ENCODE measurements around the gene NKX2-4.
"Not testable (repeated sequence)": the region's sequence is repeated elsewhere in the genome, so short reads cannot be mapped to it uniquely, and the experiment has no call there.

The NKX2-4 gene

DNA sequence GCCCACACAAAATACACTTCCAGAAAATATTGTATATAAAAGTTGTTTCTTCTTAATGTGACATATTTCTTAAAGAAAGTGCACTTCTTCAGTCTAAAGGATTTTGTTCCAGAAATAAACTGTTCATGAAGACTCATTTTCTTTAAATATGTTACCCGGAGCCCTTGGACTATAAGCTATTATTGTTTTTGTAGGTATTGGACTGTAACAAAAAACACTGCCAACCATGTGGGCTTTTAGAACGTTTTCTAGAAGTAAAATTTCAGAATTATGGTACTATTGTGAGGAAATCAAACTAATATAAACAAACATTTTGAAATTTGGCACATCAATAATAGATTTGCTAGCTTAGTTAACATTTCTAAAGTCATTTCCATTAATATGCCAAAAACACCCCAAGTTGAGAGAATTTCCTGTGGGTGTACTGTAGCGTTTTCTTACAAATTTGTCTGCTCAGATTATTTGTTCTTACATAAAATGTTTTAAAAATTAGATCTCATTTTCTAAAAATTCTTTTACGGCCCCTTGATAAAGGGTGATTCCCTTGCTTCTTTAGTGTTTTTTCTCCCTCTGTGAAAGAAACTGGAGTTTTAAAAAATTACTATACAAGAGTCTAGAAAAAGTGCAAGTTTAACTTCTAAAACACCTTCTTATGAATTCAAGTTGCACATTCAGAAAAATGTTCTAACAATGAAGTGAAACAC is 3.4 kb downstream of the NKX2-4 start:
- no peak for DNase-seq (ENCODE audit: low read depth)

- DNase-seq (ENCODE audit: low read depth): no peak
These were observed 4.2 kb downstream of the NKX2-4 start for GRCh38 chr20:21393166-21393565.

- DNase-seq (ENCODE audit: low read depth): no peak
These were observed 5.4 kb downstream of the NKX2-4 start for GRCh38 chr20:21391972-21392352.

GRCh38 chr20:21391185-21391971 is 5.9 kb downstream of the NKX2-4 start:
- DNase-seq (ENCODE audit: low read depth): no peak

DNA sequence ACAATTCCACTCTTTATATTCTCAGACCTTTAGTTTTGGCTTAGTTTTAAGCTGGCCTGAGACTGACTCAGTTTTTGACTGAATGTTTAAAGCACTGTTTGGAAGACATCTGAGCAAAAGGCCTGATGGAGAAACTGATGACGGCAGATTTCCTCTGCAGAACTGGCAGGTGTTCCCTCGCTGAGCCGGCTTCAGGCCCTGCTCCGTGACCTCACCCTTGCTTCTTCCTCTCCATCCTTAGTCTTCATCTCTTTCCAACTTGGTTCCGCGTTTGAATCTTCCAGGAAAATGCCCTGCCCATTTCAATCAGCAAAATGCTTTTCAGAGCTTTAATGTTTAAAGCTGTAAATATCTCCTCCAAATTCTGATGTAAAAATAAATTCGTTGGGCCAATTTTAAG is 6.6 kb downstream of the NKX2-4 start:
- DNase-seq (ENCODE audit: low read depth): no peak

DNA sequence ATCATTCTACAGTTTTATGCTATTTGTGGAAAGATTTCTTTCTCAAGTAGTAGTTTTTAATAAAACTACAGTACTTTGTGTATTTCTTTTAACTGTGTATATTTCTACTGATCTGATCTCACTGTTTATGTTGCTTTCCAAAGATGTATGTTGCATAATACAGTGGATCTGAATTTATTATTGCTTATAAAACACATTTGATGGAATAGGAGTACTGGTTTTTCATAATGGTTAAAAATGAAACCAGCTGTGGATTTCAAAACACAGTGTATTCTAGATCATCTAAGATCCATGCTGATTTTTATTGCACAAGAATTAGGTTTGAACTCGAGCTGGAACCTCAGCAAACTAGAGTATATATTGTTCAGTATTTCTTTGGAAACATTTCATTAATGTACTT is 8.0 kb downstream of the NKX2-4 start:
- DNase-seq (ENCODE audit: low read depth): no peak

DNA sequence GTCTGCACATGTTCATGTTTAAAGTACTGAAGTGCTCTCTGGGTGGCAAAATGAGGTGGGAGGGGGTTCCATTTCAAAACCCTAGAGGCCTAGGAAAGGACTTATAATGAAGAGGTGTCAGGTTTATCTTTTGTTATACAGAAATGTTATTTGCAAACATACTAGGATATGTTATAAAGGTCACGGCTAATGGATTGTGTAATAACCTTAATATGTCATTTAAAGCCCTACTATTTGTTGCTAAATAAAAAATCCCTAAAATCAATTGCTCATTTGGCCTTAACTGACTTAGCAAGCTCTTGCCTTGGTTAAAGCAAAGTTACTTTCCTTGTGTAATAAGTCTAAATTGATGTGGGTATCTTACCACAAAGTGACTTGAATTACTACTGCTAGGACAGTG is 8.8 kb downstream of the NKX2-4 start:
- DNase-seq (ENCODE audit: low read depth): no peak

- DNase-seq (ENCODE audit: low read depth): no peak
These were observed 9.8 kb downstream of the NKX2-4 start for GRCh38 chr20:21387528-21387927.

DNA sequence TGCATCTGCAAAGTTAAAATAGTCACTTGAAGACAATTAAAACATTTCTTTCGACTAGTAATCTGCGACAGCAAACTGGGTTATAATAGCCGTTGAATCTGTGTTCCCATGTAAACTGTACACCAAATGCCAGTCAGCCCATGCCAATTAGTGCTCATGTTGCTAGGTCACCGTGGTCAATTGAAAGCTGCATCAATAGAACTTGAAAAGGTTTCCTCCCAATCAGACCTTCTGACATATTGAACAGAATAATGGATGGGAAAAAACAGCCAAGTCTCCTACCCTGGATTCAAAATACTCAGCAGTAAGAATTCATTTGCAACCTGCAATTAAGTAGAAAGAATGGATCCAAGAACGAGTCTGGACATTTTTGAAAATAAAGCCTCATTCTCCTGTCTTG is 11.2 kb downstream of the NKX2-4 start:
- no peak for DNase-seq (ENCODE audit: low read depth)

- DNase-seq (ENCODE audit: low read depth): no peak
These were observed 12.9 kb downstream of the NKX2-4 start for GRCh38 chr20:21384308-21384892.

DNA sequence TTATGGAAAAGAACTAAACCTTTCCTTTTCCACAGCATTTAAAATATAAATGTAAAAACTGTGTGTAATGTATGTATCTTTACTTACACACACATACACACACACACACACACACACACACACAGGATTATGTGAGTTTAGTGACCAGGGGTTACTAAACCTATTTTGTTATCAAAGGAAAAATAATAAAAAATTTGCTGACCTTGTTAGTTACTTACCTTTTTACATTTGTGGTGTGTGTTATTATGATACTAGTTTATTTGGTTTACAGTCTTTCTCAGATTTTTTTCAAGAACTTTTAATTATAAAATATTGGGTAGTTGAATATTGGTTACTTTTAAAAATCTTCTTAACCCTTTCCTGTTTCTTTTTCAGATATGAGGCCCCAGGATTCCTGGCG is 15.7 kb downstream of the NKX2-4 start:
- no peak for DNase-seq (ENCODE audit: low read depth)

GRCh38 chr20:21380711-21381110 is 16.6 kb downstream of the NKX2-4 start:
- no peak for DNase-seq (ENCODE audit: low read depth)

GRCh38 chr20:21378259-21378658 is 19.1 kb downstream of the NKX2-4 start:
- no peak for DNase-seq (ENCODE audit: low read depth)

DNA sequence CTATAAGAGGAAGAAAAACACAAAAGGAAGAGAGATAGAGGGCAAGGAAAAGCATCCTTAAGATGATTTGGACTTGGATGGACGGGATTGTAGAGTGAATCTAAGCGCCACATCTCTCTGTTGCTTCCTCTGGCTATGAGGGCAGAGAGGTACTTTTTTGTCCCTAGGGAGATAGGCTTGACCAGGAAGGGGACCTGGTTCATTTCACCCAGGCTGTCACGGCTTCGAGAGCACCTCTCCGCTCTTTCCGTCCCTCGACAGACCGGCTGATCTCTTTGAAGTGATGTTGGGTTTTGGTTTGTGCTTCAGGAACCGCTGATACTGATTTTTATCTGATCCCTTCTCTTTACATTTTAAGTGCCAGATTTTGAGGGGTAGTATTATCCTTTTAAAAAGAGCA is 19.6 kb downstream of the NKX2-4 start:
- no peak for DNase-seq (ENCODE audit: low read depth)

GRCh38 chr20:21376626-21377025 is 20.7 kb downstream of the NKX2-4 start:
- no peak for DNase-seq (ENCODE audit: low read depth)

DNA sequence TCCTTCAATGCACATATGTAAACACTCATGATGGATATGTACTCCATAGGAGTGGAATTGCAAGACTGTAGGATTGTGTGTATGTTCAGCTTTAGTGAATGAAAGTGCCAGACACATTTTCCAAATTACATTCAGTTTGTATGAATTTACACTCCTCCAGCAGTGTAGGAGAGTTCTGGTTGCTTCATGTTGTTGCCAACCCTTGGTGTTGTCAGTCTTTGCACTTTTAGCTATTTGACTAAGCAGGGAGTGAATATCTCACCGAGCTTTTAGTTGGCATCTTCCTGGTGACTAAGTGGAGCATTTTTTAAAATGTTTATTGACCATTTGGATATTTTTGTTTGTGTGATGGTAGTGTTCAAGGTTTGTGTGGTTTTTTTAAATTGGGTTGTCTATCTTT is 23.9 kb downstream of the NKX2-4 start:
- no peak for DNase-seq (ENCODE audit: low read depth)

- DNase-seq (ENCODE audit: low read depth): no peak
These were observed 25.3 kb downstream of the NKX2-4 start for GRCh38 chr20:21372016-21372415.

GRCh38 chr20:21371193-21371592 is 26.1 kb downstream of the NKX2-4 start:
- no peak for DNase-seq (ENCODE audit: low read depth)

- DNase-seq (ENCODE audit: low read depth): no peak
These were observed 28.5 kb downstream of the NKX2-4 start for GRCh38 chr20:21368791-21369190.

GRCh38 chr20:21366273-21366672 is 31.1 kb downstream of the NKX2-4 start:
- DNase-seq (ENCODE audit: low read depth): not testable (repeated sequence)

DNA sequence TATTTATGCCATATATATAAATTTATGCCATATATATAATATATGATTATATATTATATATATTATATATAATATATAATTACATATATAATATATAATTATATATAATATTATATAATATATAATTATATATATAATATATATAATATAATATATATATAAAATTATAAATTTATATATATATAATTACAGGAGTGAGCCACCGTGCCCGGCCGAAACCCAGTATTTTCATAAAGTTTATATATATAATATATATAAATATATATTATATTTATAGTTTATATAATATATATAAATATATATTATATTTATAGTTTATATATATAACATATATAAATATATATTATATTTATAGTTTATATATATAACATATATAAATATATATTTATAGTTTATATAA is 31.6 kb downstream of the NKX2-4 start:
- no peak for DNase-seq (ENCODE audit: low read depth)

DNA sequence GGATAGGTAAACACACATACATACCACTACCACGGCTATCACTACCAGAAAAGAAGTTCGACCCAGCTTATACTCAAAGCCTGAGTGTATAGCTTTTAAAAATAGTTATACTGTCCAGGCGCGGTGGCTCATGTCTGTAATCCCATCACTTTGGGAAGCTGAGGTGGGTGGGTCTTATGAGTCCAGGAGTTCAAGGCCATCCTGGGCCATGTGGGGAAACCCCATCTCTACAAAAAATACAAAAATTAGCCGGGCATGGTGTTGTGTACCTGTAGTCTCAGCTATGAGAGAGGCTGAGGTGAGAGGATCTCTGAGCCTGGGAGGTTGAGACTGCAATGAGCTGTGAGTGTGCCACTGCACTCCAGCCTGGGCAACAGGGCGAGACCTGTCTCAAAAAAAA is 32.9 kb downstream of the NKX2-4 start:
- no peak for DNase-seq (ENCODE audit: low read depth)

GRCh38 chr20:21361266-21361665 is 36.1 kb downstream of the NKX2-4 start:
- no peak for DNase-seq (ENCODE audit: low read depth)
